ENCODE data around the gene BBS1. TPM values are rescaled to one million over a fixed set of nuclear protein-coding genes. Genes with fewer than 3 reads are reported as not detected.

BBS1 gene
- total RNA-seq, 1 donor from 2014 or later = 43.6 TPM

DNA sequence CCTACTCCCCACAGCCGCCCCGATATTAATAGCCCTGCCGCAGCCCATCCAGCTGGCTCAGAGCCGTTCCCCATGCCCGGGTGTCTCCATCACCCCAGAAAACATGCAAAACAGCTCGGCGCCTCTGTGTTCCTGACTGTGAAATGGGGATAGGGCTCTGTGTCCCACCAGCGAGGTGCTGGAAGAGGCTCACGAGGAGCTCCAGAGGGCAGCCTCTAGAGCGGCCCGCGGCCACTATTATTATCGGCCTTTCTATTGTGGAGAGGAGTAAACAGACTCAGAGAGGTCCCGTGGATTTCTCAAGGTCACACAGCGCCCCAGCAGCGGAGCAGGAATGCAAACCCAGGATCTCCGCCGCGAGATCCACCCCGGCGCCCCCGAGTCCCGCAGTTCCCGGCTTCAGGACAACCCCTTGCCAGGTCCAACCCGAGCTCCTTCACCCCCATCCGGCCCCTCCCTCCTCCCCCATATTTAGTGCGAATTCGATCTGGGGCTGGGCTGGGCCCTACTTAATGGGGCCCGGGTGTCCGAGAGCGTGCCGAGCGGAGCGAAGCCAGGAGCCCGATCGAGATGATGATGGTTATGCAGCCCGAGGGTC is 36.0 kb downstream of the BBS1 start, which contains the start of gene ACTN3:
TSS of gene ACTN3 (plus strand) at position 536 of the 598 bp plus-strand sequence. CDS start at position 571, 35 bp downstream.
- DNase-seq (ENCODE audit: low read depth) = no peak
- TF ChIP-seq, protein P1, sequence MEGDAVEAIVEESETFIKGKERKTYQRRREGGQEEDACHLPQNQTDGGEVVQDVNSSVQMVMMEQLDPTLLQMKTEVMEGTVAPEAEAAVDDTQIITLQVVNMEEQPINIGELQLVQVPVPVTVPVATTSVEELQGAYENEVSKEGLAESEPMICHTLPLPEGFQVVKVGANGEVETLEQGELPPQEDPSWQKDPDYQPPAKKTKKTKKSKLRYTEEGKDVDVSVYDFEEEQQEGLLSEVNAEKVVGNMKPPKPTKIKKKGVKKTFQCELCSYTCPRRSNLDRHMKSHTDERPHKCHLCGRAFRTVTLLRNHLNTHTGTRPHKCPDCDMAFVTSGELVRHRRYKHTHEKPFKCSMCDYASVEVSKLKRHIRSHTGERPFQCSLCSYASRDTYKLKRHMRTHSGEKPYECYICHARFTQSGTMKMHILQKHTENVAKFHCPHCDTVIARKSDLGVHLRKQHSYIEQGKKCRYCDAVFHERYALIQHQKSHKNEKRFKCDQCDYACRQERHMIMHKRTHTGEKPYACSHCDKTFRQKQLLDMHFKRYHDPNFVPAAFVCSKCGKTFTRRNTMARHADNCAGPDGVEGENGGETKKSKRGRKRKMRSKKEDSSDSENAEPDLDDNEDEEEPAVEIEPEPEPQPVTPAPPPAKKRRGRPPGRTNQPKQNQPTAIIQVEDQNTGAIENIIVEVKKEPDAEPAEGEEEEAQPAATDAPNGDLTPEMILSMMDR (conservative IDR thresholded peaks at IDR 0.05; ENCODE audit: low read depth, low read length) = no peak
- H3K4me3 ChIP-seq (ENCODE audit: low read depth, low read length) = peak within 1 kb of the TSS; percentile 88

DNA sequence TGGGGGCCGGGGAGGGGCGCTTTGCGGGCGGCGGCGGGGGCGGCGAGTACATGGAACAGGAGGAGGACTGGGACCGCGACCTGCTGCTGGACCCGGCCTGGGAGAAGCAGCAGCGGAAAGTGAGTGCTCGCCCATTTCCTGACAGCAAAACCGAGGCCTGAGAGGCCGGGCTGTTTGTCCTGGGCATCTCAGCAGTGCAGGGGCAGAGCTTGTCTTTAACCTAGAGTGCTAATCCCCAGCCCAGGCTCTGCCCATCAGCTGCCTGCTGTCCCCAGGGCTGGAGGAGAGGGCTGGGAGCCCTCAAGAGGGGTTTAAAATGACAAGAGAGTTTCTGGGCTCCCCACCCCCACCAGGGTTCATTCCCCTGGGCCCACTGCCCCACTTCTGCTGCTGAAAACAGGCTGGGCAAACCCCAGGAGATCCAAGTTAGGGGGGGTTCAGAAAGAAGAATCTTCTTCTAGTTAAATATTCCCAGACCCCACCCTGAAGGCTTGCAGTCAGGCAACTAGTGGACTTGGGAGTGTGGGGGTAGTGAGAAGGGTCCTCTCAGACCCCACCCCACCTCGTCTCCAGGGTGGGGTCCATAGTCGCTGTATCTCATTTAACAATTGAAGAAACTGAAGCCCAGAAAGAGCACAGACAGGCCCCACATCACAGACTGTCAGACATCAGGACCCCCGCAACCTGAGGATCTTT is 36.7 kb downstream of the BBS1 start:
- TF ChIP-seq, protein P1 (conservative IDR thresholded peaks at IDR 0.05; ENCODE audit: low read depth, low read length) = no peak
- H3K4me3 ChIP-seq (ENCODE audit: low read depth, low read length) = no peak overlapping the region
- no peak for DNase-seq (ENCODE audit: low read depth)

DNA sequence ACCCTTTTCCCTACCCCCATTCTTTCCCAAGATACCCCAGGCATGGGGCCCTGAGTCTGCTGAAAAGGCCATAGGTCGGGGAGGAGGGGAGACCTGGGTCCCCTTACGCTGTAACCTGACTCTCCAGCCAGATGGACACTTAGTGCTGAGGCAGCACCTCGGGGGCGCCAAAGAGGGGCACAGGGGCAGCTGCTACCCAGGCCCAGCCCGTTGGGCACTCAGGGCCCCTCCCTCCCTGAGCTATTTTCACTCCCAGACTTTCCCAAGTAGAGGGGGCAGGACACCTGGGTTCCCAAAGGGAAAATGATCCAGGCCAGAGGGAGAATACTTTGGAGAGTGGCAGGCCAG is 37.2 kb downstream of the BBS1 start:
- DNase-seq (ENCODE audit: low read depth) = no peak
- TF ChIP-seq, protein P1 (conservative IDR thresholded peaks at IDR 0.05; ENCODE audit: low read depth, low read length) = no peak
- no peak overlapping the region for H3K4me3 ChIP-seq (ENCODE audit: low read depth, low read length)

DNA sequence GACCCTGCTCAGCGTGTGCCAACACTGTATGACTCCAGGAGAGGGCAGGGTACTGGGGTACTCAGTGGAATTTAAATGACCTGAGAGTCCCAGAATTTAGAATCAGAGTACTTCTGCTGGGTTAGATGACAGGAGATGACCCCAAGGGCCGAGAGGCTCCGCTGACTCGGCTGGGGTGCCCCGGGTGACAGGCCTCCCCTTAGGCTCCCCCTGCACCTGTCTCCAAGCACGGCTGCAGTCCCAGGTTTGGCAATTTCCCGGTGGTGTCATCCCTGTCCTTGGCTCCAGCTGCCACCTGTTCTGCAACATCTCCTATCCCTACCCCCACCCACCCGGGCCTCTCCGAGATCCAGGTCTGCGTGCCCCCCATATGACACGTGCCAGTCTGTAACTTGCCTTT is 37.6 kb downstream of the BBS1 start:
- DNase-seq (ENCODE audit: low read depth) = no peak
- TF ChIP-seq, protein P1 (conservative IDR thresholded peaks at IDR 0.05; ENCODE audit: low read depth, low read length) = no peak
- no peak overlapping the region for H3K4me3 ChIP-seq (ENCODE audit: low read depth, low read length)

DNA sequence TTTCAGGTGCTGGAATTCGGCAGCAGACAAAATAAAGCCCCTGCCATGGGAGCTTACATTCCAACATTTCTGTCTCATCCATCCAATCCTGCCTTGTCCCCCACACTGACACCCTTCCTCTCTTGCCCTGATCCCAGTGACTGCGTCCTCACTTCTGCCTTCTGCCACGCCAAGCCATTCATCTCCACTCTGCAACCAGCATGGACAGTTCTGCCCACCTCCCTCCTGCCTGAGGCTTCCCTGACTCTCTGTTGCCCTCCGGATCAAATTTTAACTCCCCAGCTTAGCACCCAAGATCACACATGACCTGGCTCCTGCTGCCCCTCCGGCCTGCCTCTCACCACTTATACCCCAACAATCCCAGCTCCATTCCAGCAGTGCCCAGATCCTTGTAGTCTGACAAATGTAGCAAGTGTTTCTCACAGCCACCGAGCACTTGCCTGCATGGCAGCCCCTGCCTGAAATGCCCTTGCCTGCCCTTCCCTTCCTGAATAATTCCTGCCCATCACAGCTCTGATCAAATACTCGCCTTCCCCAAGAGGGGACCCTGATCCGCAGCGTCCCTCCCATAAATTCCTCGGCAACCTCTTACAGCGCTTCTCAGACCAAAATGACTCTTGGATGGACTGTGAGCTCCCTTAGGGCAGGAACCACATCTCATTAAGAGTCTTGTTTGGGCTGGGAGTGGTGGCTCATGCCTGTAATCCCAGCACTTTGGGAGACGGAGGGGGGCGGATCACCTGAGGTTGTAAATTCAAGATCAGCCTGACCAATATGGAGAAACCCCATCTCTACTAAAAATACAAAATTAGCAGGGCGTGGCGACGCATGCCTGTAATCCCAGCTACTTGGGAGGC is 38.6 kb downstream of the BBS1 start:
- TF ChIP-seq, protein P1 (conservative IDR thresholded peaks at IDR 0.05; ENCODE audit: low read depth, low read length) = no peak
- H3K4me3 ChIP-seq (ENCODE audit: low read depth, low read length) = no peak overlapping the region
- DNase-seq (ENCODE audit: low read depth) = no peak

DNA sequence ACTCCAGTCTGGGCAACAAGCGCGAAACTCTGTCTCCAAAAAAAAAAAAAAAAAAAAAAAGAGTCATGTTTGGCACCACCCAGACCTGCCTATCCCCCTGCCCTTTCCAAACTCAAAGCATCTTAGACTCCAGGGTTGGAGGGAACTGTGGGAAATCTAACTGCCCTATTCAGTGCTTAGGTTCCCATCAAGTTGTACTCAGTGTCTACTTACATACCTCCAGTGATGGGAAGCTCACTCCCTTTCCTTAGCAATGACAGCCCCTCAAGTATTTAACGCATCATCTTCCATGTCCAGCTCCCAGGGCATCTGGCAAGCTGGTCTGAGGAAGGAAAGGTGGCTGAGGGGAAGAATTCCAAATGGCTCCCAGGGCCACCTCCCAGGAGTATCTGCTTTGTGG is 39.3 kb downstream of the BBS1 start:
- DNase-seq (ENCODE audit: low read depth) = no peak
- H3K4me3 ChIP-seq (ENCODE audit: low read depth, low read length) = no peak overlapping the region
- TF ChIP-seq, protein P1 (conservative IDR thresholded peaks at IDR 0.05; ENCODE audit: low read depth, low read length) = no peak

All from epithelial cell of proximal tubule (primary cell).